ENCODE results near the gene OSGEPL1.
"Not testable (repeated sequence)": the region's sequence is repeated elsewhere in the genome, so short reads cannot be mapped to it uniquely, and the experiment has no call there.

Gene OSGEPL1

DNA sequence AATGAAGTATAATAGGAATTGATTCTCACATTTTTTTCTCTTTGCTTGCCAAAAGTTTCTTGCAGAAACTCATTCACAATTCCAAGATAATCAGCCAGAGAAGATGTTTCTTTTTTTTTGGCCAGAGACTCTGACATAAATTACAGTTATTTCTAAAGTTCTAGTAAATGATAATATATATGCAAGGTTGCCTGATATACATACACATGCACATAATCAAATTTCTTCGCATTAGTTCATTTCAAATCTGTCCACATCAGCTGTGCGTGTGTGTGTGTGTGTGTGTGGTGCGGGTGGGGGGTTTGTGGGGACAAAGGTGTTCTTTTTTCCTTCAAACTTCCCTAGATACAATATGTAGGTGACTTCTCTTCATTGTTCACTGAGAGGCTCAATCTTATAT is 33.2 kb downstream of the OSGEPL1 start:
- no peak for DNase-seq (ENCODE audit: low read depth)
- no peak for TF ChIP-seq CTCF (IDR thresholded peaks at IDR 0.05; ENCODE audit: control insufficient read depth, insufficient read depth, low read depth, low read length, missing control alignments)
- H3K4me3 ChIP-seq (ENCODE audit: control insufficient read depth, low read depth, low read length) = no peak overlapping the region

- no peak overlapping the region for H3K4me3 ChIP-seq (ENCODE audit: control insufficient read depth, low read depth, low read length)
- TF ChIP-seq CTCF (IDR thresholded peaks at IDR 0.05; ENCODE audit: control insufficient read depth, insufficient read depth, low read depth, low read length, missing control alignments) = no peak
- no peak for DNase-seq (ENCODE audit: low read depth)
These were observed 35.7 kb downstream of the OSGEPL1 start for GRCh38 chr2:189726849-189727248.

DNA sequence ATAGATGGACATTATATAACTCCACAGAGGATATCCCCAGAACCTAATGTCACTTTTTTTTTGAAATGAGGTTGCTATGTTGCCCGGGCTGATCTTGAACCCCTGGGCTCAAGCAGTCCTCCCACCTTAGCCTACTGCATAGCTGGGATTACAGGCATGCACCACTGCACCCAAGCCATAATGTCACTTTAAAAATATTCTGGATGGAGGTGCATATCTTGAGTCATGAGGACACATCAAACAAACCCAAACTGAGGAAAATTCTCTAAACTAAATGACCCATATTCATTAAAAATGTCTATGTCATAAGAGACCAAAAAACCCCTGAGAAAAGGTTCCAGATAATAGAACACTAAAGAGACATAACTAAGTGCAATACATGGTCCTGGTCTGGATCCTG is 36.3 kb downstream of the OSGEPL1 start:
- H3K4me3 ChIP-seq (ENCODE audit: control insufficient read depth, low read depth, low read length) = no peak overlapping the region
- no peak for TF ChIP-seq CTCF (IDR thresholded peaks at IDR 0.05; ENCODE audit: control insufficient read depth, insufficient read depth, low read depth, low read length, missing control alignments)
- no peak for DNase-seq (ENCODE audit: low read depth)

DNA sequence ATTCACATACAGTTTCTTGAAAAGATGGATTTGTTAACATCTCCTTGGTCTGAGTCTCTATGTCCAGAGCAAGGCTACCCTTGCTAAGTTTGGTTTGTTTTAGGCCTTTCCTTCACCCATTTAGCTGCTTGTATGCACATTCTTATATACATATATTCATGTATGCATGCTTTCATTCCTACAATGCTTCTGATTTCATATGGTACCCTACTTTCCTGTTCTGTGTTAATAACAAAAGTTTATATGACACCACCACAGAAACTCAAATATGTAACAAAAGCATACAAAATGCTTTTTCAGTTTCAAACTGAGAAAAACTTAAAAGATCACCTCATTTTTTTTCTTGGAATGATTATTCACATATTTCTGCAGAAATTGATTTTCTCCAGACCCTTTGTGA is 39.4 kb downstream of the OSGEPL1 start:
- no peak overlapping the region for H3K4me3 ChIP-seq (ENCODE audit: control insufficient read depth, low read depth, low read length)
- no peak for DNase-seq (ENCODE audit: low read depth)
- no peak for TF ChIP-seq CTCF (IDR thresholded peaks at IDR 0.05; ENCODE audit: control insufficient read depth, insufficient read depth, low read depth, low read length, missing control alignments)

GRCh38 chr2:189719571-189719970 is 43.0 kb downstream of the OSGEPL1 start:
- H3K4me3 ChIP-seq (ENCODE audit: control insufficient read depth, low read depth, low read length) = no peak overlapping the region
- DNase-seq (ENCODE audit: low read depth) = no peak
- TF ChIP-seq CTCF (IDR thresholded peaks at IDR 0.05; ENCODE audit: control insufficient read depth, insufficient read depth, low read depth, low read length, missing control alignments) = no peak

DNA sequence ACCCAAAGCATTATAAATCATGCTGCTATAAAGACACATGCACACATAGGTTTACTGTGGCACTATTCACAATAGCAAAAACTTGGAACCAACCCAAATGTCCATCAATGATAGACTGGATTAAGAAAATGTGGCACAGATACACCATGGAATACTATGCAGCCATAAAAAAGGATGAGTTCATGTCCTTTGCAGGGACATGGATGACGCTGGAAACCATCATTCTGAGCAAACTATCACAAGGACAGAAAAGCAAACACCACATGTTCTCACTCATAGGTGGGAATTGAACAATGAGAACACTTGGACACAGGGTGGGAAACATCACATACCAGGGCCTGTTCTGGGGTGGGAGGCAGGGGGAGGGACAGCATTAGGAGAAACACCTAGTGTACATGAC is 45.0 kb downstream of the OSGEPL1 start:
- H3K4me3 ChIP-seq (ENCODE audit: control insufficient read depth, low read depth, low read length); DNase-seq (ENCODE audit: low read depth): not testable (repeated sequence)

DNA sequence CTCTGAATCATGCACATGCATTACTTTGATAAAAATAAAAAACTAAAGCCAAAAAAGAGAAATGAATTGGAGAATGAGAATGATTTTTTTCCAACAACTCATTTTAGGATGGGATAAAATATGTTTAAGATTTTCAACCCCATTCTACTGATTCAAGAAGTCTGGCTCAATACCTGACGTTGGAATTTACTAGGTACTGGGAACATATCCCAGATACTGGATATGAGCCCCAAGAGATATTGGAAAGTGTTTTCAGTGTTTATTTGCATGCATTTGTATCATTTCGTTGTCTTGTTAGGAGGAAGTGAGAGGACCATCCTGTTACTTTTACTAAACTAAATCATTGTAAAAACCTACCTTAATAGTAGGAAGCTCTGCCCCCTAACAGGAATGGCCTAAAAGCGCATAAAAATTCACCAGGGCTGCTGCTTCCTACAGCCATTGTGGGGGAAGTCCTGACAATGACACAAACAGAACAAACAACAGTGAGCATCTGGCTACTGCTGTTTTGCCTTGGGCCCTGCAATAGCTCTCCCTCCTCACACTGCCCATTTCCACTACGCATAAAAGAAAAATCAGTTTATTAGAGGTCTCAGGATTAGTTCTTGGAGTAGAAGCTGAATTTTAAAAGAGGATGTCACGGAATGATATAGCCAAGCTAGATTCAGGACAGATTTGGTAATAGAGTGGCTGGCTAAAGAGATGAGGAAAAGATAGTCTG is 52.9 kb downstream of the OSGEPL1 start:
- DNase-seq (ENCODE audit: low read depth) = no peak
- H3K4me3 ChIP-seq (ENCODE audit: control insufficient read depth, low read depth, low read length) = no peak overlapping the region
- TF ChIP-seq CTCF (IDR thresholded peaks at IDR 0.05; ENCODE audit: control insufficient read depth, insufficient read depth, low read depth, low read length, missing control alignments) = no peak

All from AG09309 (cell line).